ENCODE measurements around the gene CYP2R1.

- no peak for TF ChIP-seq ASH2L (IDR thresholded peaks at IDR 0.05; ENCODE audit: low read length)
- TF ChIP-seq GTF2F1 (IDR thresholded peaks at IDR 0.05; ENCODE audit: borderline replicate concordance, low read depth, low read length), result no peak
Observed at GRCh38 chr11:14884667-14885273, 7.3 kb downstream of the CYP2R1 start.
